ENCODE measurements around the gene ZNF474.

ZNF474 gene

GRCh38 chr5:122175852-122176251 is 46.5 kb downstream of the ZNF474 start:
- Histone ChIP-seq H3K9ac (ENCODE audit: low read length) (no peak overlapping the region), H3K27me3 (ENCODE audit: low read depth, low read length) (no peaks in the 10 kb centered on the region), H3K27ac (ENCODE audit: low read length) (no peak overlapping the region), H3K4me1 (ENCODE audit: low read length) (peaks cover 3% of the 10 kb centered on the region; the same call in 1 of the 2 replicates), H3K4me3 (ENCODE audit: low read length) (no peak overlapping the region), H3K79me2 (ENCODE audit: low read length) (no peaks in the 10 kb centered on the region), H4K20me1 (ENCODE audit: insufficient read depth, low read length) (no peaks in the 10 kb centered on the region), H3K4me2 (ENCODE audit: low read length) (no peak overlapping the region), H3K36me3 (replicated peaks; ENCODE audit: low read depth, low read length) (no peaks in the 10 kb centered on the region), H2AFZ (ENCODE audit: low read depth, low read length) (no peak overlapping the region), H3K9me3 (ENCODE audit: insufficient read depth, low read length) (no peaks in the 10 kb centered on the region)
- no peak for TF ChIP-seq CTCF (IDR thresholded peaks at IDR 0.05; ENCODE audit: low read depth, low read length)
- TF ChIP-seq EZH2phosphoT487 (IDR thresholded peaks at IDR 0.05; ENCODE audit: low read depth) = no peak

GRCh38 chr5:122177161-122177560 is 47.8 kb downstream of the ZNF474 start:
- H3K4me2 ChIP-seq (ENCODE audit: low read length) = no peak overlapping the region
- no peaks in the 10 kb centered on the region for H4K20me1 ChIP-seq (ENCODE audit: insufficient read depth, low read length)
- no peaks in the 10 kb centered on the region for H3K9me3 ChIP-seq (ENCODE audit: insufficient read depth, low read length)
- H3K36me3 ChIP-seq (replicated peaks; ENCODE audit: low read depth, low read length) = no peaks in the 10 kb centered on the region
- H3K4me1 ChIP-seq (ENCODE audit: low read length) = peaks cover 8% of the 10 kb centered on the region; the same call in 1 of the 2 replicates
- no peaks in the 10 kb centered on the region for H3K79me2 ChIP-seq (ENCODE audit: low read length)
- H3K27me3 ChIP-seq (ENCODE audit: low read depth, low read length) = no peaks in the 10 kb centered on the region
- TF ChIP-seq CTCF (IDR thresholded peaks at IDR 0.05; ENCODE audit: low read depth, low read length) (no peak), EZH2phosphoT487 (IDR thresholded peaks at IDR 0.05; ENCODE audit: low read depth) (no peak)
- H2AFZ ChIP-seq (ENCODE audit: low read depth, low read length) = no peak overlapping the region
- no peak overlapping the region for H3K9ac ChIP-seq (ENCODE audit: low read length)
- no peak overlapping the region for H3K27ac ChIP-seq (ENCODE audit: low read length)
- H3K4me3 ChIP-seq (ENCODE audit: low read length) = no peak overlapping the region

- H3K36me3 ChIP-seq (replicated peaks; ENCODE audit: low read depth, low read length) = no peaks in the 10 kb centered on the region
- no peak overlapping the region for H2AFZ ChIP-seq (ENCODE audit: low read depth, low read length)
- H3K9me3 ChIP-seq (ENCODE audit: insufficient read depth, low read length) = no peaks in the 10 kb centered on the region
- H3K27me3 ChIP-seq (ENCODE audit: low read depth, low read length) = no peaks in the 10 kb centered on the region
- H3K27ac ChIP-seq (ENCODE audit: low read length) = no peak overlapping the region
- TF ChIP-seq EZH2phosphoT487 (IDR thresholded peaks at IDR 0.05; ENCODE audit: low read depth) = no peak
- no peak for TF ChIP-seq CTCF (IDR thresholded peaks at IDR 0.05; ENCODE audit: low read depth, low read length)
- H3K4me3 ChIP-seq (ENCODE audit: low read length) = no peak overlapping the region
- H3K4me2 ChIP-seq (ENCODE audit: low read length) = no peak overlapping the region
- no peaks in the 10 kb centered on the region for H3K79me2 ChIP-seq (ENCODE audit: low read length)
- no peak overlapping the region for H3K9ac ChIP-seq (ENCODE audit: low read length)
- no peaks in the 10 kb centered on the region for H4K20me1 ChIP-seq (ENCODE audit: insufficient read depth, low read length)
- H3K4me1 ChIP-seq (ENCODE audit: low read length) = peaks cover 8% of the 10 kb centered on the region; the same call in 1 of the 2 replicates
Observed at GRCh38 chr5:122179701-122180100, 50.4 kb downstream of the ZNF474 start.

- H2AFZ ChIP-seq (ENCODE audit: low read depth, low read length) = no peak overlapping the region
- peaks cover 6% of the 10 kb centered on the region; the same call in 1 of the 2 replicates for H3K4me1 ChIP-seq (ENCODE audit: low read length)
- no peaks in the 10 kb centered on the region for H3K9me3 ChIP-seq (ENCODE audit: insufficient read depth, low read length)
- no peak overlapping the region for H3K4me2 ChIP-seq (ENCODE audit: low read length)
- no peaks in the 10 kb centered on the region for H3K27me3 ChIP-seq (ENCODE audit: low read depth, low read length)
- no peaks in the 10 kb centered on the region for H3K79me2 ChIP-seq (ENCODE audit: low read length)
- TF ChIP-seq EZH2phosphoT487 (IDR thresholded peaks at IDR 0.05; ENCODE audit: low read depth) = no peak
- TF ChIP-seq CTCF (IDR thresholded peaks at IDR 0.05; ENCODE audit: low read depth, low read length) = no peak
- H3K9ac ChIP-seq (ENCODE audit: low read length) = no peak overlapping the region
- no peaks in the 10 kb centered on the region for H4K20me1 ChIP-seq (ENCODE audit: insufficient read depth, low read length)
- H3K27ac ChIP-seq (ENCODE audit: low read length) = no peak overlapping the region
- H3K4me3 ChIP-seq (ENCODE audit: low read length) = no peak overlapping the region
- no peaks in the 10 kb centered on the region for H3K36me3 ChIP-seq (replicated peaks; ENCODE audit: low read depth, low read length)
Observed at GRCh38 chr5:122180146-122180712, 50.9 kb downstream of the ZNF474 start.

All from OCI-LY3 (cell line).